Right lobe of liver (tissue), 6 donors: ENCODE data around the gene RNF103. TPM values are rescaled to one million over a fixed set of nuclear protein-coding genes. Genes with fewer than 3 reads are reported as not detected.
A peak's percentile ranks its signal among the peaks of the same experiment; 100 is the strongest.

ENCODE experiments used
- ATAC-seq, 4 donors: fragments of 200-7000 bp; cut with Tn5 transposase; one replicate each; pipeline ENCODE4 v1.9.1; 2020; ENCODE audit warnings: mild to moderate bottlenecking in 4 of 4, moderate library complexity in 4 of 4
- DNase-seq, 3 donors: peaks; one replicate each; pipeline ENCODE4 v3.0.0-alpha.2; 2020
- H3K27ac ChIP-seq, 3 donors: fragments of 200-600 bp; one replicate each; pipeline ENCODE4 v1.8.0; 2022
- H3K27me3 ChIP-seq, 2 donors: fragments of 200-600 bp; one replicate each; pipeline ENCODE4 v1.8.0; 2022
- H3K36me3 ChIP-seq, 4 donors: fragments of 200-600 bp; sonication (generic) in 1 of 4; one replicate each; pipeline versions ENCODE4 v1.5.1 to v1.8.0; 2017 to 2022; ENCODE audit warnings: control low read depth in 1 of 4
- H3K4me1 ChIP-seq, 4 donors: fragments of 200-600 bp; sonication (generic) in 1 of 4; one replicate each; pipeline versions ENCODE4 v1.5.1 to v1.8.0; 2017 to 2022; ENCODE audit warnings: control low read depth in 1 of 4
- H3K4me3 ChIP-seq, 3 donors: fragments of 200-600 bp; one replicate each; pipeline ENCODE4 v1.8.0; 2022
- H3K9me3 ChIP-seq, 4 donors: fragments of 200-600 bp; sonication (generic) in 1 of 4; one replicate each; pipeline versions ENCODE4 v1.5.1 to v1.8.0; 2017 to 2022; ENCODE audit warnings: control low read depth in 1 of 4
- CTCF ChIP-seq, 4 donors: fragments of 200-600 bp in 3 of 4; fragments of 450-650 bp in 1 of 4; IDR thresholded peaks; one replicate each; pipeline versions ENCODE4 v1.5.1 to v1.8.0; 2016 to 2022; ENCODE audit warnings: antibody characterized with exemption in 4 of 4, mild to moderate bottlenecking in 2 of 4
- POLR2A ChIP-seq: fragments of 450-650 bp; IDR thresholded peaks from one replicate; pipeline ENCODE4 v1.6.1; 2017; ENCODE audit warnings: antibody characterized with exemption, mild to moderate bottlenecking
- WGBS: methylation state at CpG from one replicate; pipeline ENCODE4 v1.1.6; 2018; ENCODE audit warnings: low coverage, low lambda C conversion rate; ENCODE audit not compliant: insufficient coverage; ENCODE audit errors: missing lambda C conversion rate; 5-methylcytosine and 5-hydroxymethylcytosine counted together
- intact Hi-C, 2 donors: fragments of 100-400 bp; cut with DNase I; formaldehyde crosslinking; loops; one replicate each; pipeline versions ENCODE4 v1.11.2 to v1.14.1; 2022
- total RNA-seq, 6 experiments: library from RNA; depleted of rRNA in 2 of 6; stranded (reverse); fragments of >200 nt in 2 of 6; fragmentation: NEBNext Ultra II Directional in 3 of 6; extraction: Animal tissue kit (Norgen Biotek cat#: 25700) in 3 of 6; gene quantifications; one replicate each; pipeline versions ENCODE4 v1.1.0 to v1.2.4, GENCODE V29; 2016 to 2023
- donor health status: DM: no; HTN: yes; CAD: no.
- donor health status: DM: no; HTN: no; CAD: no.
- donor health status: DM: no; HTN: no; CAD: no.
- donor health status: DM: no; HTN: yes; CAD: no.
- donor health status: DM: no; HTN: yes; CAD: no.

RNF103 gene
- total RNA-seq, 6 experiments from 2014 or later: 30.6 to 47.7 (median 39.7) TPM

DNA sequence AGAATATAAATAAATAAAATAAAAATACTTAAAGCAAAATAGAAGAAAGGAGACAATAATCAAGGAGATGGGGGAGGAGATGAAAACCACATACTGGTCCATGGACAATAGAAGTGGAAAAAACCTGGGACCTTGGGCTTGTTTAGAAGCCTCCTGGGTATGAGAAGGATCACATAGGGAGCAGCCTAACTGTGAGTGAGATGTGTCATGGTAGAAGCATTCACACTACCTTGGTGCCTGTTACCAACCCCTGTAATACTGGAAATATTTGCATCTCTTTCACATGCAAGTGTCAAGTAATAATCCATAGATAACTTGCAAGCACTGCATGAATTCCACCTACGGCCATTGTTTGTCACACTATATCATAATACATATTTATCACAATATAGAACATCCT lies 23.2 kb upstream of the RNF103 start:
- ATAC-seq (no peak), DNase-seq (no peak)
- Histone ChIP-seq H3K27ac (no peak overlapping the region), H3K4me1 (peaks cover 0 to 13% (median 3%) of the 10 kb centered on the region in 4 donors), H3K9me3 (no peaks in the 10 kb centered on the region), H3K4me3 (no peak overlapping the region), H3K27me3 (no peaks in the 10 kb centered on the region), H3K36me3 (no peaks in the 10 kb centered on the region)
- intact Hi-C loops: no loop called here
- WGBS: 100% methylated on average over 1 of the region's 1 CpG
- TF ChIP-seq CTCF (IDR thresholded peaks at IDR 0.05): no peak

- no peaks in the 10 kb centered on the region for H3K36me3 ChIP-seq
- 90% methylated on average over 4 of the region's 4 CpGs for WGBS
- H3K4me3 ChIP-seq: no peak overlapping the region
- H3K4me1 ChIP-seq: peaks cover 0 to 13% (median 3%) of the 10 kb centered on the region in 4 donors
- intact Hi-C loops: no loop called here
- ATAC-seq (no peak), DNase-seq (no peak)
- H3K9me3 ChIP-seq: no peaks in the 10 kb centered on the region
- TF ChIP-seq POLR2A (no peak), CTCF (IDR thresholded peaks at IDR 0.05) (no peak)
- no peaks in the 10 kb centered on the region for H3K27me3 ChIP-seq
- H3K27ac ChIP-seq: no peak overlapping the region
Observed at GRCh38 chr2:86646329-86646728, 22.7 kb upstream of the RNF103 start.

DNA sequence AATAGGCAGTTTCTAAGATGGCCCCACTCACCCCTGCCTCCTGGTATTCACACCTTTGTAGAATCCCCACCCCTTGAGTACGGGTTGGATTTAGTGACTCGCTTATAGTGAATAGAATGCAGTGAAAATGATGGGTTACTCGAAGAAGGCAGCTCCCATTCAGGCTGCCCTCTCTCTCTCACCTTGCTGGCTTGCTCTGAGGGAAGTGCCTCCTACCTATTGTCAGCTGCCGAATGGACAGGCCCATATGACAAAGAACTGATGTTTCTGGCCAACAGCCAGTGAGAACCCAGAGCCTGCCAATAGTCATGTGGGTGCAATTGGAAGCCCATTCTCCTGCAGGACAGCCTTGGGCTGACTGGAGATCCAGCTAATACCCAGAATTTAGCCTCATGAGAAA lies 22.1 kb upstream of the RNF103 start:
- 80% methylated on average over 4 of the region's 4 CpGs for WGBS
- TF ChIP-seq CTCF (IDR thresholded peaks at IDR 0.05) (no peak), POLR2A (no peak)
- intact Hi-C loops: no loop called here
- no peak overlapping the region for H3K4me3 ChIP-seq
- H3K27me3 ChIP-seq: no peaks in the 10 kb centered on the region
- DNase-seq: no peak
- peaks cover 0 to 13% (median 3%) of the 10 kb centered on the region in 4 donors for H3K4me1 ChIP-seq
- no peak for ATAC-seq
- no peaks in the 10 kb centered on the region for H3K36me3 ChIP-seq
- no peaks in the 10 kb centered on the region for H3K9me3 ChIP-seq
- no peak overlapping the region for H3K27ac ChIP-seq

DNA sequence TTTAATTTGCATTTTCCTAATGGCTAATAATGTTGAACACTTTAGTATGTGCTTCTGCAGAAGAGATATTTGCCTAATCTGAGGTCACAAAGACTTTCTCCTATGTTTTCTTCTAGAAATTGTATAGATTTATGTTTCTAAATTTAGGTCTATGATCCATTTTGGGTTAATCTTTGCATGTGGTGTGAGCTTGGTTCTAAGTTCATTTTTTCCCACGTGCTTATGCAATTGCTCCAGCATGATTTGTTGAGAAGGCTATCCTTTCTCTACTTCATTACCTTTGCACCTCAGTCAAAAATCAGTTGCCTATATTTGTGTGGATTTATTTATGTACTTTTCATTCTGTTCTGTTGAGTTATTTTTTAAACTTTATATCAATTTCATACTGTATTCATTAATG lies 15.0 kb upstream of the RNF103 start:
- no peak for DNase-seq
- no peak for ATAC-seq
- no peaks in the 10 kb centered on the region for H3K27me3 ChIP-seq
- H3K9me3 ChIP-seq: no peaks in the 10 kb centered on the region
- H3K36me3 ChIP-seq: no peaks in the 10 kb centered on the region
- 26% methylated on average over 1 of the region's 1 CpG for WGBS
- no peak overlapping the region for H3K27ac ChIP-seq
- peaks cover 0 to 14% (median under 1%) of the 10 kb centered on the region in 4 donors for H3K4me1 ChIP-seq
- intact Hi-C loops: no loop called here
- no peak overlapping the region for H3K4me3 ChIP-seq
- no peak for TF ChIP-seq POLR2A
- TF ChIP-seq CTCF (IDR thresholded peaks at IDR 0.05): no peak

DNA sequence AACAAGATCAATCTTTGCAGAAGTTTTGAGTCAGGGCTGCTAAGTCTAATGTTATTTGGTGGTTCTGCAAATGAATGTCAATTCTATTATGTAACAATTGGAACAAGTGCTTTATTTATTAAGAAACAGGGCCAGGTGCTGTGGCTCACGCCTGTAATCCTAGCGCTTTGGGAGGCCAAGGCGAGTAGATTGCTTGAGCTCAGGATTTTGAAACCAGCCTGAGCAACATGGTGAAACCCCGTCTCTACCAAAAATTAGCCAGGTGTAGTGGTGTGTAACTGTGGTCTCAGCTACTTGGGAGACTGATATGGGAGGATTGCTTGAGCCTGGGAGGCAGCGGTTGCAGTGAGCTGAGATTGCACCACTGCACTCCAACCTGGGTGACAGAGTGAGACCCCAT lies 13.2 kb upstream of the RNF103 start:
- Histone ChIP-seq H3K4me3 (no peak overlapping the region), H3K27ac (peak overlapping the region in 2 of 3 donors; percentile 27 to 35), H3K36me3 (no peaks in the 10 kb centered on the region), H3K9me3 (no peaks in the 10 kb centered on the region), H3K27me3 (no peaks in the 10 kb centered on the region), H3K4me1 (peaks cover 0 to 31% (median 7%) of the 10 kb centered on the region in 4 donors)
- ATAC-seq (peak; percentile 35 to 61 (median 58)), DNase-seq (peak in 2 of 3 donors; percentile 61 to 70)
- intact Hi-C loops: no loop called here
- 46% methylated on average over 5 of the region's 5 CpGs for WGBS
- TF ChIP-seq POLR2A (no peak), CTCF (IDR thresholded peaks at IDR 0.05) (no peak)
